ENCODE measurements around the gene CACNA2D3. TPM values are rescaled to one million over a fixed set of nuclear protein-coding genes. Genes with fewer than 3 reads are reported as not detected.

The CACNA2D3 gene
- polyA plus RNA-seq, 3 donors: 8.3 to 21.5 (median 10.4) TPM

DNA sequence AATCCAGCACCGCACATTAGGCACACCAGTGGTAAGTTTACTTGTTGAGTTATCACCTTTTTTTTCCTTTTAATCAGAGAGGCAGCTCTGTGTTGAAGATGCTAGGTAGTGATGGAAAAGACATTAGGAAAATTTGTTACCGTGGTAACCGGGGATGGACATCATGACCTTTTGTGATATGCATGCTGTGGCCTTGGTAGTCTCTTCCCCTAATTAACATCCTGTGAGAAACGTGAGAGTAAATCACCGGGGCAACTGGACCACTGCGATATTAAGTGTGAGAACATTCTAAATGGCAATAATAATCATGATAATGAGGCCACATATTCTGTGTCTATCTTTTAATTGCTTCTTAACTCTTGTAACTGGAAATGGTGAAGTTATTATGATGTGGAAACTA is 362.0 kb downstream of the CACNA2D3 start:
- Histone ChIP-seq H3K9me3 (replicated peaks in 1 of 2; ENCODE audit: control insufficient read depth in 1 of 2, insufficient read depth in 1 of 2, low read length in 2 of 2) (peaks cover 3 to 7% of the 10 kb centered on the region in 2 donors), H2AFZ (ENCODE audit: insufficient read depth, low read depth, low read length, poor library complexity, severe bottlenecking) (no peak overlapping the region), H3K79me2 (ENCODE audit: insufficient read depth, low read length) (no peaks in the 10 kb centered on the region), H3K4me1 (ENCODE audit: control insufficient read depth in 1 of 2, insufficient read depth in 2 of 2, low read length in 2 of 2) (no peaks in the 10 kb centered on the region), H4K20me1 (ENCODE audit: insufficient read depth, low read length) (no peaks in the 10 kb centered on the region), H3K4me3 (replicated peaks in 1 of 3; ENCODE audit: low read depth in 2 of 3, low read length in 3 of 3) (no peak overlapping the region), H3K27ac (ENCODE audit: low read depth in 1 of 2, low read length in 2 of 2) (no peak overlapping the region), H3K36me3 (replicated peaks in 1 of 2; ENCODE audit: control insufficient read depth in 1 of 2, insufficient read depth in 2 of 2, low read length in 2 of 2) (no peaks in the 10 kb centered on the region), H3K27me3 (ENCODE audit: control insufficient read depth in 2 of 2, insufficient read depth in 2 of 2, low read length in 2 of 2) (no peaks in the 10 kb centered on the region), H3K9ac (ENCODE audit: insufficient read depth, low read length, poor library complexity, severe bottlenecking) (no peak overlapping the region), H3K4me2 (replicated peaks; ENCODE audit: extremely low read depth, low read length, poor library complexity, severe bottlenecking) (no peak overlapping the region)
- Mint-ChIP-seq H3K4me3 (no peak overlapping the region), H3K27me3 (ENCODE audit: low read depth in 3 of 3) (peaks cover 0 to 3% (median 2%) of the 10 kb centered on the region in 3 donors), H3K4me1 (no peaks in the 10 kb centered on the region), H3K27ac (no peak overlapping the region), H3K36me3 (no peaks in the 10 kb centered on the region), H3K9me3 (peaks cover 0 to 12% (median 4%) of the 10 kb centered on the region in 7 donors)
- DNase-seq: no peak
- no CpG with 5 or more reads among the region's 6 CpGs for WGBS (ENCODE audit: insufficient coverage)
- intact Hi-C loops (cut with micrococcal nuclease): no loop called here
- TF ChIP-seq, protein P1, sequence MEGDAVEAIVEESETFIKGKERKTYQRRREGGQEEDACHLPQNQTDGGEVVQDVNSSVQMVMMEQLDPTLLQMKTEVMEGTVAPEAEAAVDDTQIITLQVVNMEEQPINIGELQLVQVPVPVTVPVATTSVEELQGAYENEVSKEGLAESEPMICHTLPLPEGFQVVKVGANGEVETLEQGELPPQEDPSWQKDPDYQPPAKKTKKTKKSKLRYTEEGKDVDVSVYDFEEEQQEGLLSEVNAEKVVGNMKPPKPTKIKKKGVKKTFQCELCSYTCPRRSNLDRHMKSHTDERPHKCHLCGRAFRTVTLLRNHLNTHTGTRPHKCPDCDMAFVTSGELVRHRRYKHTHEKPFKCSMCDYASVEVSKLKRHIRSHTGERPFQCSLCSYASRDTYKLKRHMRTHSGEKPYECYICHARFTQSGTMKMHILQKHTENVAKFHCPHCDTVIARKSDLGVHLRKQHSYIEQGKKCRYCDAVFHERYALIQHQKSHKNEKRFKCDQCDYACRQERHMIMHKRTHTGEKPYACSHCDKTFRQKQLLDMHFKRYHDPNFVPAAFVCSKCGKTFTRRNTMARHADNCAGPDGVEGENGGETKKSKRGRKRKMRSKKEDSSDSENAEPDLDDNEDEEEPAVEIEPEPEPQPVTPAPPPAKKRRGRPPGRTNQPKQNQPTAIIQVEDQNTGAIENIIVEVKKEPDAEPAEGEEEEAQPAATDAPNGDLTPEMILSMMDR (IDR thresholded peaks at IDR 0.05): no peak

DNA sequence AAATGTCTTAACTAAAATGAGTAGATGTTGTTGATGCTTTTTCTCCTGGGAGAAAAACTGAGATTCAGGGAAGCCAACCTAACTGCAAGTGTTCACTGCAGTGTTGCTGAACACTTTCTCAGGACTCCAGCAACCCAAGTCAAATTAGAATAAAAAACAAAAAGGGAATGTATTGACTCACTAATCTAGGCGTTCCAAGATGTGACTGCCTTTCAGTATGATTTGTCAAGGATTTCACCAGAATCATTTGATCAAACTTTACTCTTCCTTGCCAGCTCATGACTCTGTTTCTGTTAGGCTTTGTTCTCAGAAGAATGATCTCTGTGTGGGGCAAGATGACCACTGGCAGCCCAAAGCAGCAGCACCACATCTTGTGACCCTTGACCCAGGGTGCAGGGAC is 364.0 kb downstream of the CACNA2D3 start:
- Mint-ChIP-seq H3K4me3 (no peak overlapping the region), H3K4me1 (no peaks in the 10 kb centered on the region), H3K36me3 (no peaks in the 10 kb centered on the region), H3K9me3 (peaks cover 0 to 13% (median 4%) of the 10 kb centered on the region in 7 donors), H3K27me3 (ENCODE audit: low read depth in 3 of 3) (peaks cover 0 to 3% (median 2%) of the 10 kb centered on the region in 3 donors), H3K27ac (no peak overlapping the region)
- Histone ChIP-seq H3K79me2 (ENCODE audit: insufficient read depth, low read length) (no peaks in the 10 kb centered on the region), H3K9ac (ENCODE audit: insufficient read depth, low read length, poor library complexity, severe bottlenecking) (no peak overlapping the region), H4K20me1 (ENCODE audit: insufficient read depth, low read length) (no peaks in the 10 kb centered on the region), H3K4me3 (replicated peaks in 1 of 3; ENCODE audit: low read depth in 2 of 3, low read length in 3 of 3) (no peak overlapping the region), H3K27ac (ENCODE audit: low read depth in 1 of 2, low read length in 2 of 2) (no peak overlapping the region), H3K9me3 (replicated peaks in 1 of 2; ENCODE audit: control insufficient read depth in 1 of 2, insufficient read depth in 1 of 2, low read length in 2 of 2) (peaks cover 3 to 7% of the 10 kb centered on the region in 2 donors), H3K4me1 (ENCODE audit: control insufficient read depth in 1 of 2, insufficient read depth in 2 of 2, low read length in 2 of 2) (no peaks in the 10 kb centered on the region), H2AFZ (ENCODE audit: insufficient read depth, low read depth, low read length, poor library complexity, severe bottlenecking) (no peak overlapping the region), H3K4me2 (replicated peaks; ENCODE audit: extremely low read depth, low read length, poor library complexity, severe bottlenecking) (no peak overlapping the region), H3K36me3 (replicated peaks in 1 of 2; ENCODE audit: control insufficient read depth in 1 of 2, insufficient read depth in 2 of 2, low read length in 2 of 2) (no peaks in the 10 kb centered on the region), H3K27me3 (ENCODE audit: control insufficient read depth in 2 of 2, insufficient read depth in 2 of 2, low read length in 2 of 2) (no peaks in the 10 kb centered on the region)
- TF ChIP-seq, protein P1 (IDR thresholded peaks at IDR 0.05): no peak
- 80% methylated on average over 1 of the region's 1 CpG for WGBS (ENCODE audit: insufficient coverage)
- DNase-seq: no peak
- intact Hi-C loops (cut with micrococcal nuclease): no loop called here

Measured in CD14-positive monocyte (primary cell).